GM18505 (cell line): ENCODE measurements around the gene C3orf20.
"Not testable (repeated sequence)": the region's sequence is repeated elsewhere in the genome, so short reads cannot be mapped to it uniquely, and the experiment has no call there.

Source experiments
- ATAC-seq: cut with Tn5 transposase; IDR thresholded peaks from one replicate; pipeline ENCODE4 v1.9.1; 2021; ENCODE audit not compliant: unreplicated experiment
- POLR2A ChIP-seq: IDR thresholded peaks from 4 replicates; pipeline ENCODE4 v1.6.1; 2011; ENCODE audit warnings: borderline replicate concordance; ENCODE audit not compliant: insufficient read depth, insufficient read length; ENCODE audit errors: extremely low read depth

C3orf20 gene

DNA sequence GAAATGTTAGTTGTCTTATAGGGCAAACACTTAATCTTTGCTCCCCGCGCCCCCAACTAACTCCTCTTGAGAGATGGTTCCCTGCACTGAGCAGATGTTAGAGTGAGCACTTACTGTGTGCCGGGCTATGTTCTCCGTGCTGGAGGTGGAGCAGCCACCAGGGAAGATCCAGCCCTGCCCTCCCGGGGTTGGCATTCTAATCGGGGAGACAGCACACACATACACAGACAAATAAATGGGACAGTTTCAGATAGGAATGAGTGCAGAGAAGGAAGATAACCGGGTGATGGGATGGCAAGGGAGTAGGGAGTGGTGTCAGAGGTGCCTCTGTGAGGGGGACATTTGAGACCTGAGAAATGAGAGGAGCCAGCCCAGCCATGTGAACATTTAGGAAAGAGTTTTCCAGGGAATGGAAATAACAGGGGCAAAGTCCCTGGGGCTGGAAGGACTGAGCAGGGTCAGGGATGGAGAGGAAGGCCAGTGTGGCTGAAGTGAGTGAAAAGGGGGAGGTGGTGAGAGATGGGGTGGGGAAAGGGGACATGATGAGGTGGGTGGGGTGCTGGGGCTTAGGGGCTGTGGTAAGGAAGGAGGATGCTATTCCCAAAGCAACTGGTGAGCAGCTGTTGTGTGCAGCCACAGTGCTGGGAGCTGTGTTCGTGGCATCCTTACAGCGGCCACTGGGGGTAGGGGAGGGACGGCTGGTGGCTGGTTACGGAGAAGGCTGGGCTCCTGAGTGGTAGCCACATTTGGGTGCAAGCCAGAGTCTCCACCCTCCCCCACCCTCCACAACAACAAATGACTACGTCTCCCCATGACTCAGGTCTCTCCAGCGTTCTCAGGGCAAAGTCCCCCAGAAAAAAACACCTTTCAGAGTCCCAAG is 128.4 kb downstream of the C3orf20 start:
- ATAC-seq, result no peak
- TF ChIP-seq POLR2A, result no peak

DNA sequence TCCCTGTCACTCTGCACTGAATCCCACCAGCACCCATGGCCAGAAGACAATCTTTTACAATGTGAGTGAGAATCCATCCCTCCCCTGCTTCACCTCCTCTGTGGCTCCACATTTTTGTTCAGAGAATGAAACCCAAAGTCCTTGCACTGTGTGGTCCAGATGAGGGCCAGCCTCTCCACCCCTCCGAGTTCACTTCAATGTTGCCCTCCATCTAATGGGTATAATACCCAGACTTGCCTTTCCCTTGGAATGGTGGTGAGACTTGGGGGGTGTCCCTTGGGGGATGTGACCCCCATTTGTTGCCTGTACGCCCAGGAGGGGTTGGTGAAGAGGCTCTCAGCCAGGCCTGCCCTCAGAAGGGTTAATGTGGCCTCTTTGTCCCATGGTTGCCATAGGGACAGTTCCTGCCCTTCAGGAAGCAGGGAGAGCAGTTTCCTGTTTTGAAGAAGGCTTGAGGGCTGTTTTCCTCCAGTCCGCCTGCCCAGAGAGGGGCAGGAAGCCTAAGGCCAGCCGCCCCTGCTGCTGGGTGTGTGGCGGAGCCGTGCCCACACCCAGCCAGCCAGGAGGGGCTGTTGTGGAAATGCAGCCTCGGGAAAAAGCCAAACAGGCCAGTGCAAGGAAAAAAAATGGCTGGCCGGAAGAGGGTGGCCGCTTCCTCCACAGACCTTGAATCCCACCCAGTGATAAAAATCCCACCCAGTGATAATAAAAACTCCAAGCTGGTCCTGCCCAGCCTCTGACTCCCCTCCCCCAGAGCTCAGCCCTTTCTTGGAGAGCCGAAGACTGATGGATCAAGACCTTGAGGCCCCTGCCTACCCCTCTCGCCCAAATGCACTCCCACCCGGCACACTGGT is 129.3 kb downstream of the C3orf20 start:
- TF ChIP-seq POLR2A, result no peak
- ATAC-seq, result no peak

DNA sequence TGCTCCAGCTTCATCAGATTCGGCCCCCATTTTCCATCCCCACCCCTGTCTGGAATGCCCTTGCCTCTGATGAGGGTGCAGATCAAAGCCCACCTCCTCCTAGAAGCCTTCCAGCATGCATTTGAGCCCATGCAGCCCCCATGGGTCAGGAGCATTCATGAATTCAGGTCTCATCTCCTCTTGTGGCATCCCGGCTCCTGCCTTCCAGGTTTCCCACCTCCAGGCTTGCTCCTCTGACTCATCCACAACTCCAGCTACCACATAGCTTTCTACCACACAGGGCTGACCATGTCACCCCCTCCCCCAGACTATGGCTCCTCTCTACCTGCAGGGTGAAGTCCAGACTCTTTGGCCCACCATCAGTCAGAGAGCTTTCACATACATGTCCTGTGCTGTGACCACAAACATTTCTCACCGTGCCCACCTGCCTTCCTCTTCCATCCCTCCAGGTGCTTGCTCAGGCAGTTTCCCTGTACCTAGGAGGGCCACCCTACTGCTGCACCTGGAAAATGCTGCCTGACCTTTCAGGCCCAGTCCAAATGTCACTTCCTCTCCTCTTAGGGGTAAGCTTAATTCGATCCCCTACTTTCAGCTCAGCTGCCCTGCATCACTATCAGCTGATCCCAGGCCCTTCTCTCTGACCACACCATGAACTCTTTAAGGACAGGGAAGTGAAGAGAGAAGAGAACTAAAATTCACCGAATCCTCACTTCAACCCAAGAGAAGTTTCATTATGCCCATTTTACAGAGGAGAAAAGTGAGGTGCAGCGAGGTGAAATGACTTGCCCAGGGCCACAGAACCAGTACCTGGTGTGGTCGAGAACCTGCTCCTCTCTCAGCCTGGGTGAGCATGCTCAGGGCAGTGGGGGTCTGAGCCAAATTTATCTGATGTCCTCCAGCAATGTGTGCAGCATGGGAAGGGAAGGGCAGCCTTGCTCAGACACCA is 130.2 kb downstream of the C3orf20 start:
- no peak for ATAC-seq
- no peak for TF ChIP-seq POLR2A

DNA sequence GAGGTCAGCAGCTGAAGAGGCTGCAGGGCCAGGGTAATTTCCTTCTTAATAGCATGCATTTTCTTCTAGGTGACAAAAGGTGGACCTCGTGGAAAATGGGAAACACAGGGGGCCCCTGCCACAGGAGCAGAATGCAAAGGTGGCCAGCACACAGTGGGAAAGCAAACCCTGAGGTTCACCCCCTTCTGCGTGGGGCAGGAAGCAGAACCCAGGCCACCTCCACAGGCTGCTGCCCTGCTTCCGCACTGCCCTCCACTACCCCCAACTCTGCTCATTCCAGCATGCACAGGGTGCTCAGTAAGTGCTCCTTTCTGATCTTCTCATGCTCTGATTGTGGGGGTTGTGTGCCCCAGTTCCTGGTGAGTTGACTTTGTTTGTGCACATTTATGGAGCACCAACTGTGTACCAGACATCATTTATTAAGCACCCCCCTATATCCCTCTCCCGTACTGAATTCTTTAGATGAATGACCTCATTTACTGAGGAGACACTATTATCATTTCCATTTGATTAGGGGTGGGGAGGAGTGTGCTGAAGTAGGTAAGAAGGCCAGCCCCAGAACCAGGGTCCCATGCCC is 131.1 kb downstream of the C3orf20 start:
- no peak for ATAC-seq
- TF ChIP-seq POLR2A, result no peak

DNA sequence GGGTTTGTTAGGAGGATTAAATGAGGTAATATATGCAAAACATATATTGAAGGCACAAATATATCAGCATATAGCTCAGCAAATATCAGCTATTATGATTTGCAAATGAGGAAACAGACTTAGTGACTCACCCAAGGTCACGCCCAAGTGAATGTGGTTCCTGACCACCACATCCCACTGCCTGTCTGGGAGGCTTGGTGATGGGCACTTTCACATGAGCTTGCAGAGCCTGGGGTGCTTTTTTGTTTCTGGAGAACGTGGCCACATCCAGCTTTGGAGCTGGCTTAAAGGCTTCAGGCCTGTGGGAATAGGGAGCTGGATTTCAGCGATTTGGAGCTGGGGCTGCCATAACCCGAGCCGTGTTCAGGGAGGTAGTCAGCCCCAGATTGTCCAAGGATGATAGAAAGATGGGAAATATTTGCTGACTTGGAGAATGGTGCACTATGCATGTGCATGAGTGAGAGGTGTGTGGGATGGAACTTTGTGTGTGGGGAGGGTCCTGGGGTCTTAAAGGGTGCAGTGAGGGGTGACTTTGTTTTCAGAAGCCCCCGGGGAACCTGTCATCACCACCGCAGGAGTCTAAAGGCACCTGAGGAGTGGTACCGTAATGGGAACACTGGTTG is 131.8 kb downstream of the C3orf20 start:
- ATAC-seq, result no peak
- TF ChIP-seq POLR2A, result no peak

DNA sequence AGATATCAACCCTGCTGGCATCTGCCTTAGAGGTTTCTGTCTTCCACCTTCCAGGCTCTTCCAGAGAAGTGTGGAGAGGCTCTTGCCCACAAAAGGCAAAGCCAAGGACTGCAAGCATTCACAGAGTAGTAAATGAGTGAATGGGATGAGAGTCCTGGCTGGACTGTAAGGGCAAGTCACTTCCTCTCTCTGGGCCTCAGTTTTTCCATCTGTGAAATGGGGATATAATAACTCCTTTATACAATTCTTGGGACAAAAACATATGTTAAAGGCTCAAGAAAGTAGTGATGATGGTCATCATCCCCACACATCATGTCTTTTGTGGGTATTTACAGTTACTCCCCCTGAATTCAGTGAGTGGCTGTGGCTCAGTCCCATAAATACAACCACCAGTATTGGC is 133.1 kb downstream of the C3orf20 start:
- no peak for ATAC-seq
- no peak for TF ChIP-seq POLR2A

DNA sequence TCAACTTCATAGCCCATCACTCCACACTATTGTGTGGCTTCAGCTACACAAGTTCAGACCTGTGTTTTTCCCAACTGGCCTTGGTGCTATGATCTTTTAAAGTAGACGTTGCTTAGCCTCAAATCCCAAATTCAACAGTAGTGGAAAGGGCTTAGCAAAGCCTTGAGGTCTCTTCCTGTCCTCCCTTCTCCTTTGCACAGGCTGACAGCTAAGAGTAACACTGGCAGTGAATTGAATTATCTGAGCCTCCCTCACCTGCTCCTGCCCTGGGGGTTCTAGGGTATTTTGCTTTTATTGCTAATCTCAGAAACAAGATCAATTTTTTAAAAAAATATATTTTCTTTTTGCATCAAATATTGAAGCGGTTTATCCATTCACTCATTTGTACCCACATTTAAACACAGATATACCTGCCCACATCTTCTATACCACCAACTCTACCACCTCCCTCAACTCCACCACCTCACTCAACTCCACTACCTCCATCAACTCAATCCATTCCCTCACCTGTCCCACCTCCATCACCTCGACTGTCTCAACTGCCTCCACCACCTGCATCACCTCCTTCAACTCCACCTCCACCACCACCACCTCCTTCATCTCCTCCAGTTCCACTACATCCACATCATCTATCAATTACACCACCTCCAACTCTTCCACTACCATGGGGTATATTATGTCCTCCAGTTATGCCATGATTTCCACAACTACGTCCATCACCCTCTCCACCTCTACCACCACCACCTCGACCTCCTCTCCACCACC is 133.7 kb downstream of the C3orf20 start:
- ATAC-seq, result no peak
- no peak for TF ChIP-seq POLR2A

DNA sequence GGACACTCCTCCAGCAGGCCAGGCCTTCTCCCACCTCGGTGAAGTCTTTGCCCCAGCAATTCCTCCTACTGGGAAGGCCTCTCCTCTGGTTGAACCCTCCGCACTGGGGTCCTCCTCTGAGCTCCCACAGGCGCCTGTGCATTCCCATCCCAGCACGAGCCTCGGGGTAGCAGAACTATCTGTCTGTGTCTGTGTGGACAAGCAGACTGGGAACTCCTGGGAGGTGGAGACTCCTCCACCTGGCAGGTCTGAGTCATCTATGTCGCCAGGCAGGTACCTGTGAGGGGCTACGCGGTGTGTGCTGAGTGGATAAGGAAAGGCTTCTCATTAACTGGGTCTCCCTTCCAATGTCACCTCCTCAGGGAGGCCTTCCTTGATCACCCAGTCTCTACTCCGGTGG is 134.7 kb downstream of the C3orf20 start:
- not testable (repeated sequence) for ATAC-seq

DNA sequence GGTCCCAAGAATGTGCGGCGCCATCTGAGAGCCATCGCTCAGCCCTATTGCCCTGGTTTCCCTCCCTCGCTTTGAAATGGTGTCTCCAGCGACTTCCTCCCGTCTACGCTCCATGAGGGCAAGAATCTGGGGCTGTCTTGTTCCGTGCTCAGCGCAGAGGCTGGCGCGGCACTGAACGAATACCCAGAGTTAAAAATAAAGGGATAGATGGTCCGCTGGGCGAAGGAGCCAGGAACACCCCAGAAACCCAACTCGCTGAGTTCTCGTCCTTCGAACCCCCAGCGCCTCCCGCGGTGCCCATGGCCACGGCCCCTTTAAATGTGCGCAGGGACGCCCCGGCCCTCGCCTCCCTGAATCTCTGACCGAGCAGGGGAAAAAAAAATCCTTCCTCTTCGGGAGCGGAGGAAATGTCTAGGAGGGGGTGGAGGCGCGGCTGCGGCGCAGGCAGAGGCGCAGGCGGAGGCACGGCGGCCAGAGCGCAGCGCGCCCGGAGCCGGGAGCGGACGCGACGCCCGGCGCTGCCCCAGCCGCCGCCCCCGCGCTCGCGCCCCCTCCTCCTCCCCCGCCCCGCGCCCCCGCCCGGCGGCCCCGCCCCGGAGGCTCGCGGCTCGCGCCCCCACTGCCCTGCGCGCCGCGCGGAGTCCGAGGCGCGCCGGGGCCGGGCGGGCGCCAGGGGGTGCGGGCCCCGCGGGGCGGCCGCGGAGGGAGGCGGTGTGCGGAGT is 135.3 kb downstream of the C3orf20 start:
- TF ChIP-seq POLR2A, result no peak
- ATAC-seq, result no peak

DNA sequence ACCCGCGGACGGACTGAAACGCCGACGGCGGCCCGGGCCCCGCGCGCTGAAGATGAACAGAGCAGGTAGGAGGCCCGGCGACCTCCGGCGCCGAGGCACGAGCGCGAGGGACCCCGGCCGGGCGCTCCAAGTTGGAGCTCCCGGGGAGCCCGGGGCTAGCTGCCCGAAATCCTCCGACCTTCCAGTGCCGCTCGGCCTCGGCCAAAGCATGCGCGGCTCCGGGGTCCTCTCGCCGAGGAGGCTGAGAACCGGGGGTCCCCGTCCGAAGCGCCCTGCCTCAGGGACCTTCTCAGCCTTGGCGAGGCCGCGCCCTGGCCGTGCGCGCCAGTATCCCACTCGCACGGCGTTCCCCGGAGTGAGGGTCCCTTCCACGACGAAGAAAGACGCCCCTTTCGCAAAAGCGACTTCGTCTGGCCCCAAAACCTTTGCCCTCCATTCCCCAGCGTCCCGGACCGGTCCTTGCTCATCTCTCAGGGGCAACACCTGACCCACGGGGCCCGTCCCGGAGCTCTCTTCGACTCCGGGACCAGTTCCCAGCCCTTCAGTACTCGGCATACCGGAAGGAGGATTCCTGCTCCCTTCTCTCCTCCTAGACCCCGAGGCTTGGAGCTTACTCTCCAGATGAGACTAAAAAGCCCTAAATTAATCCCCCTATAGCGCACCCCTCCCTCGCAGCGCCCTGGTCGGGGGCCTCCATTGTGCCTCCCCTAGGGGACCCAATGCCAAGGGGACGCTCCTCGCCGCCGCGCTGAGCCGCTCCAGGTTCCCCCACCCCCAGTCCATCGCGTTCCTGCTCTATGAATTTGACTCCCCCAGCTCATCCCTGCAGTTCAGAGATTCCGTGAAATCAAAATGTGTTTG is 136.1 kb downstream of the C3orf20 start:
- ATAC-seq, result no peak
- TF ChIP-seq POLR2A, result no peak
